Colonic mucosa (tissue), 4 donors: ENCODE results near the gene SNX30. TPM values are rescaled to one million over a fixed set of nuclear protein-coding genes. Genes with fewer than 3 reads are reported as not detected.

Experiments used
- DNase-seq: peaks from one replicate; pipeline ENCODE4 v3.0.0-alpha.2; 2020
- H3K27ac ChIP-seq: fragments of 200-600 bp; one replicate; pipeline ENCODE4 v1.8.0; 2021
- H3K27me3 ChIP-seq: fragments of 200-600 bp; one replicate; pipeline ENCODE4 v1.8.0; 2021
- H3K36me3 ChIP-seq: fragments of 200-600 bp; one replicate; pipeline ENCODE4 v1.8.0; 2021
- H3K4me1 ChIP-seq: fragments of 200-600 bp; one replicate; pipeline ENCODE4 v1.8.0; 2021; ENCODE audit warnings: mild to moderate bottlenecking
- H3K4me3 ChIP-seq: fragments of 200-600 bp; one replicate; pipeline ENCODE4 v1.8.0; 2021
- H3K9ac ChIP-seq, 2 donors: one replicate each; pipeline ENCODE4 v1.7.0; 2013; ENCODE audit warnings: control low read depth in 2 of 2, low read depth in 2 of 2, low read length in 2 of 2
- H3K9me3 ChIP-seq: fragments of 200-600 bp; one replicate; pipeline ENCODE4 v1.8.0; 2021
- intact Hi-C: fragments of 100-400 bp; cut with DNase I; formaldehyde crosslinking; loops from one replicate; pipeline ENCODE4 v1.14.1; 2022
- total RNA-seq, 2 donors: library from RNA; stranded (reverse); fragmentation: NEBNext Ultra II Directional in 1 of 2; extraction: Animal tissue kit (Norgen Biotek cat#: 25700) in 1 of 2; gene quantifications; one replicate each; pipeline ENCODE4 v1.2.1, GENCODE V29; 2021
- TF ChIP-seq, protein P1 (sequence below): fragments of 200-600 bp; IDR thresholded peaks from one replicate; pipeline ENCODE4 v1.8.0; 2022; ENCODE audit warnings: antibody characterized with exemption, mild to moderate bottlenecking
- donor health status: healthy.
- donor health status: DM: no; HTN: no; CAD: no.
- donor health status: DM: no; HTN: no; CAD: no.

The SNX30 gene
- total RNA-seq, 2 donors from 2014 or later, result 17.1 to 30.3 TPM

GRCh38 chr9:112815868-112816267 lies 65.3 kb downstream of the SNX30 start:
- no peaks in the 10 kb centered on the region for H3K4me1 ChIP-seq
- TF ChIP-seq, protein P1, sequence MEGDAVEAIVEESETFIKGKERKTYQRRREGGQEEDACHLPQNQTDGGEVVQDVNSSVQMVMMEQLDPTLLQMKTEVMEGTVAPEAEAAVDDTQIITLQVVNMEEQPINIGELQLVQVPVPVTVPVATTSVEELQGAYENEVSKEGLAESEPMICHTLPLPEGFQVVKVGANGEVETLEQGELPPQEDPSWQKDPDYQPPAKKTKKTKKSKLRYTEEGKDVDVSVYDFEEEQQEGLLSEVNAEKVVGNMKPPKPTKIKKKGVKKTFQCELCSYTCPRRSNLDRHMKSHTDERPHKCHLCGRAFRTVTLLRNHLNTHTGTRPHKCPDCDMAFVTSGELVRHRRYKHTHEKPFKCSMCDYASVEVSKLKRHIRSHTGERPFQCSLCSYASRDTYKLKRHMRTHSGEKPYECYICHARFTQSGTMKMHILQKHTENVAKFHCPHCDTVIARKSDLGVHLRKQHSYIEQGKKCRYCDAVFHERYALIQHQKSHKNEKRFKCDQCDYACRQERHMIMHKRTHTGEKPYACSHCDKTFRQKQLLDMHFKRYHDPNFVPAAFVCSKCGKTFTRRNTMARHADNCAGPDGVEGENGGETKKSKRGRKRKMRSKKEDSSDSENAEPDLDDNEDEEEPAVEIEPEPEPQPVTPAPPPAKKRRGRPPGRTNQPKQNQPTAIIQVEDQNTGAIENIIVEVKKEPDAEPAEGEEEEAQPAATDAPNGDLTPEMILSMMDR, result no peak
- no peaks in the 10 kb centered on the region for H3K9me3 ChIP-seq
- H3K4me3 ChIP-seq, result no peak overlapping the region
- H3K36me3 ChIP-seq, result no peaks in the 10 kb centered on the region
- no peak overlapping the region for H3K27ac ChIP-seq
- H3K27me3 ChIP-seq, result no peaks in the 10 kb centered on the region
- no peak overlapping the region for H3K9ac ChIP-seq
- intact Hi-C loops, result no loop called here
- DNase-seq, result no peak

DNA sequence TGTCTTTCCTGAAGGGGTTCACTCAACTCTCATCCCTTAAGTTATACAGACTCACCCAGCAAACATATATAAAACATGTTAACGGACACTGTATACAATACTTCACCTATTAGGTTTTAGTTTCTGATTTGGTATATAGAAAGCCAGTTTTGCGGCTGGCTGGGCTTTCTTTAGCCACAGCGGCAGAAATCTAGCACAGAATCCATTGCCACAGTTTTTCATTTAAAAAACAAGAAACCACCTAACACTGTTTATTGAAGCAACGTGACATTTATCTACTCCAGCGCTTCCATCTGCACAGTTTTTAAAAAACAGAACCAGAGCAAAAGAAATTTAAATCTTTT lies 67.3 kb downstream of the SNX30 start:
- H3K27ac ChIP-seq, result no peak overlapping the region
- DNase-seq, result no peak
- H3K9ac ChIP-seq, result no peak overlapping the region
- H3K36me3 ChIP-seq, result no peaks in the 10 kb centered on the region
- intact Hi-C loops, result no loop called here
- TF ChIP-seq, protein P1, result no peak
- H3K9me3 ChIP-seq, result no peaks in the 10 kb centered on the region
- H3K27me3 ChIP-seq, result no peaks in the 10 kb centered on the region
- H3K4me1 ChIP-seq, result no peaks in the 10 kb centered on the region
- H3K4me3 ChIP-seq, result no peak overlapping the region

- no peak overlapping the region for H3K4me3 ChIP-seq
- DNase-seq, result peak; percentile 45
- H3K36me3 ChIP-seq, result no peaks in the 10 kb centered on the region
- intact Hi-C loops, result no loop called here
- no peak overlapping the region for H3K9ac ChIP-seq
- TF ChIP-seq, protein P1, result peak; percentile 52
- no peaks in the 10 kb centered on the region for H3K9me3 ChIP-seq
- no peak overlapping the region for H3K27ac ChIP-seq
- no peaks in the 10 kb centered on the region for H3K27me3 ChIP-seq
- no peaks in the 10 kb centered on the region for H3K4me1 ChIP-seq
Measured at GRCh38 chr9:112819635-112820496, 69.3 kb downstream of the SNX30 start.

GRCh38 chr9:112820881-112821280 lies 70.3 kb downstream of the SNX30 start:
- TF ChIP-seq, protein P1, result no peak
- no peaks in the 10 kb centered on the region for H3K9me3 ChIP-seq
- no peak for DNase-seq
- intact Hi-C loops, result no loop called here
- H3K9ac ChIP-seq, result no peak overlapping the region
- H3K36me3 ChIP-seq, result no peaks in the 10 kb centered on the region
- H3K4me1 ChIP-seq, result no peaks in the 10 kb centered on the region
- H3K27ac ChIP-seq, result no peak overlapping the region
- H3K4me3 ChIP-seq, result no peak overlapping the region
- H3K27me3 ChIP-seq, result no peaks in the 10 kb centered on the region

DNA sequence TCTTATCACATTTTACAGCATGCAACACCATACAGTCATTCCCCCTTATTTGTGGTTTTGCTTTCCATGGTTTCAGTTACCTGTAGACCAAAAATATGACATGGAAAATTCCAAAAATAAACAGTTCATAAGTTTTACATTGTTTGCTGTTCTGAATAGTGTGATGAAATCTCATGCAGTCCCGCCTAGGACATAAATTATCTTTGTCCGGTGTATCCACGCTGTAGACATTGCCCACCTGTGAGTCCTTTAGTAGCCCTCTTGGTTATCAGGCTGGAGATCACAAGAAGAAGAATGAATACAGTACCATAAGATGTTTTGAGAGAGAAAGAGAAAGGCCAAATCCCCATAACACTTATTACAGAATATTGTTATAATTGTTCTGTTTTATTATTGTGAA lies 72.1 kb downstream of the SNX30 start:
- H3K27me3 ChIP-seq, result no peaks in the 10 kb centered on the region
- no peaks in the 10 kb centered on the region for H3K36me3 ChIP-seq
- H3K27ac ChIP-seq, result no peak overlapping the region
- no peak overlapping the region for H3K9ac ChIP-seq
- intact Hi-C loops, result no loop called here
- TF ChIP-seq, protein P1, result no peak
- no peaks in the 10 kb centered on the region for H3K9me3 ChIP-seq
- no peak overlapping the region for H3K4me3 ChIP-seq
- no peaks in the 10 kb centered on the region for H3K4me1 ChIP-seq
- DNase-seq, result no peak
